Esophagus muscularis mucosa (tissue), 4 donors: Measurements from ENCODE around the gene SLC50A1. TPM values are rescaled to one million over a fixed set of nuclear protein-coding genes. Genes with fewer than 3 reads are reported as not detected.

Experiments
- DNase-seq: peaks from one replicate; pipeline ENCODE4 v3.0.0-alpha.2; 2017; ENCODE audit errors: extremely low spot score
- H3K27ac ChIP-seq, 4 donors: fragments of 200-600 bp; sonication (generic); replicated peaks in 1 of 4; 1 replicate in 3 of 4; 2 replicates in 1 of 4; pipeline ENCODE4 v1.5.1; 2016 to 2019; ENCODE audit warnings: mild to moderate bottlenecking in 1 of 4
- H3K27me3 ChIP-seq, 4 donors: fragments of 200-600 bp; sonication (generic); one replicate each; pipeline versions ENCODE4 v1.5.1 to v1.6.0; 2016 to 2019
- H3K36me3 ChIP-seq, 4 donors: fragments of 200-600 bp; sonication (generic); one replicate each; pipeline ENCODE4 v1.5.1; 2016 to 2019
- H3K4me1 ChIP-seq, 4 donors: fragments of 200-600 bp; sonication (generic); one replicate each; pipeline ENCODE4 v1.5.1; 2016 to 2019
- H3K4me3 ChIP-seq, 4 donors: fragments of 200-600 bp; sonication (generic); 1 replicate in 2 of 4; 2 replicates in 2 of 4; pipeline ENCODE4 v1.5.1; 2016 to 2019; ENCODE audit warnings: mild to moderate bottlenecking in 4 of 4, moderate library complexity in 1 of 4
- H3K9me3 ChIP-seq, 4 donors: fragments of 200-600 bp; sonication (generic); 1 replicate in 3 of 4; 2 replicates in 1 of 4; pipeline ENCODE4 v1.5.1; 2016 to 2019
- CTCF ChIP-seq, 3 experiments: fragments of 200-600 bp in 2 of 3; fragments of 450-650 bp in 1 of 3; sonication (generic) in 2 of 3; IDR thresholded peaks; one replicate each; pipeline ENCODE4 v1.5.1; 2017 to 2019; ENCODE audit warnings: antibody characterized with exemption in 3 of 3, mild to moderate bottlenecking in 2 of 3, moderate library complexity in 1 of 3
- EP300 ChIP-seq: sonication (generic); formaldehyde crosslinking; IDR thresholded peaks from one replicate; pipeline ENCODE4 v1.6.1; 2017; ENCODE audit warnings: antibody characterized with exemption
- POLR2A ChIP-seq: fragments of 450-650 bp; IDR thresholded peaks from one replicate; pipeline ENCODE4 v1.6.1; 2017; ENCODE audit warnings: antibody characterized with exemption, moderate library complexity, mild to moderate bottlenecking, low read depth
- POLR2AphosphoS5 ChIP-seq, 2 donors: sonication (generic); formaldehyde crosslinking; IDR thresholded peaks; one replicate each; pipeline ENCODE4 v1.6.1; 2017; ENCODE audit warnings: antibody characterized with exemption in 2 of 2
- WGBS: methylation state at CpG from one replicate; pipeline ENCODE4 v1.1.5; 2018; 5-methylcytosine and 5-hydroxymethylcytosine counted together
- intact Hi-C: fragments of 100-400 bp; cut with DNase I; formaldehyde crosslinking; loops from one replicate; pipeline ENCODE4 v1.15.1; 2023
- total RNA-seq, 4 donors: library from RNA; depleted of rRNA; stranded (reverse); fragments of >200 nt; gene quantifications; one replicate each; pipeline versions ENCODE4 v1.1.0 to v1.2.1, GENCODE V29; 2016

The SLC50A1 gene
- total RNA-seq, 4 donors from 2014 or later, result 13.3 to 18.7 (median 15.2) TPM

- peaks cover 0 to 26% (median 23%) of the 10 kb centered on the region in 4 donors for H3K36me3 ChIP-seq
- TF ChIP-seq CTCF (IDR thresholded peaks at IDR 0.05) (no peak), POLR2AphosphoS5 (IDR thresholded peaks at IDR 0.05) (no peak), EP300 (no peak), POLR2A (no peak)
- intact Hi-C loops, result loop anchor here (1.0 kb wide), 1 partner anchor 75 kb away; no protein-coding TSS in a partner anchor
- H3K9me3 ChIP-seq, result no peaks in the 10 kb centered on the region
- H3K4me1 ChIP-seq, result peaks cover 28 to 45% (median 44%) of the 10 kb centered on the region in 4 donors
- peaks cover 0 to 1% (median 1%) of the 10 kb centered on the region in 4 donors for H3K27me3 ChIP-seq
- WGBS, result 89% methylated on average over 10 of the region's 10 CpGs
- peak overlapping the region in 1 of 4 donors; percentile 66 for H3K27ac ChIP-seq
- peak; percentile 60 for DNase-seq
- no peak overlapping the region for H3K4me3 ChIP-seq
These were observed 33.0 kb downstream of the SLC50A1 start for GRCh38 chr1:155168456-155169210.

GRCh38 chr1:155169541-155169940, 33.9 kb downstream of the SLC50A1 start:
- Histone ChIP-seq H3K27ac (no peak overlapping the region), H3K4me3 (no peak overlapping the region), H3K27me3 (peaks cover 0 to 11% (median 10%) of the 10 kb centered on the region in 4 donors), H3K9me3 (no peaks in the 10 kb centered on the region), H3K4me1 (peaks cover 37 to 54% (median 53%) of the 10 kb centered on the region in 4 donors), H3K36me3 (peaks cover 0 to 26% (median 23%) of the 10 kb centered on the region in 4 donors)
- peak; percentile 39 for DNase-seq
- intact Hi-C loops, result no loop called here
- 77% methylated on average over 5 of the region's 5 CpGs for WGBS
- TF ChIP-seq POLR2A (no peak), EP300 (no peak), CTCF (IDR thresholded peaks at IDR 0.05) (no peak), POLR2AphosphoS5 (IDR thresholded peaks at IDR 0.05) (no peak)

GRCh38 chr1:155170101-155170785, 34.6 kb downstream of the SLC50A1 start:
- DNase-seq, result no peak
- Histone ChIP-seq H3K4me1 (peaks cover 37 to 60% (median 55%) of the 10 kb centered on the region in 4 donors), H3K9me3 (no peaks in the 10 kb centered on the region), H3K27ac (no peak overlapping the region), H3K27me3 (peaks cover 0 to 17% (median 14%) of the 10 kb centered on the region in 4 donors), H3K36me3 (peaks cover 0 to 26% (median 23%) of the 10 kb centered on the region in 4 donors), H3K4me3 (no peak overlapping the region)
- TF ChIP-seq POLR2AphosphoS5 (IDR thresholded peaks at IDR 0.05) (no peak), POLR2A (no peak), CTCF (IDR thresholded peaks at IDR 0.05) (no peak), EP300 (no peak)
- WGBS, result 72% methylated on average over 2 of the region's 2 CpGs
- intact Hi-C loops, result loop anchor here (5.0 kb wide), 1 partner anchor 43 kb away; the partner anchor contains the start of gene EFNA1

GRCh38 chr1:155170806-155171205, 35.2 kb downstream of the SLC50A1 start:
- no peak for DNase-seq
- TF ChIP-seq POLR2A (no peak), CTCF (IDR thresholded peaks at IDR 0.05) (no peak), EP300 (no peak), POLR2AphosphoS5 (IDR thresholded peaks at IDR 0.05) (no peak)
- H3K4me3 ChIP-seq, result no peak overlapping the region
- peaks cover 37 to 60% (median 53%) of the 10 kb centered on the region in 4 donors for H3K4me1 ChIP-seq
- H3K9me3 ChIP-seq, result no peaks in the 10 kb centered on the region
- WGBS, result 88% methylated on average over 7 of the region's 7 CpGs
- H3K27ac ChIP-seq, result no peak overlapping the region
- intact Hi-C loops, result loop anchor here (5.0 kb wide), 1 partner anchor 44 kb away; the partner anchor contains the start of gene EFNA1
- H3K27me3 ChIP-seq, result peaks cover 0 to 23% (median 14%) of the 10 kb centered on the region in 4 donors
- H3K36me3 ChIP-seq, result peaks cover 0 to 26% (median 23%) of the 10 kb centered on the region in 4 donors
